ENCODE measurements around the gene BABAM1. TPM values are rescaled to one million over a fixed set of nuclear protein-coding genes. Genes with fewer than 3 reads are reported as not detected.

Gene BABAM1
- total and polyA plus RNA-seq, 9 of the 15 experiments (the other 6 are each of a cell fraction or from before 2014, with no cell fraction given): 14.7 to 160 (median 113) TPM

- TF ChIP-seq, protein P1, sequence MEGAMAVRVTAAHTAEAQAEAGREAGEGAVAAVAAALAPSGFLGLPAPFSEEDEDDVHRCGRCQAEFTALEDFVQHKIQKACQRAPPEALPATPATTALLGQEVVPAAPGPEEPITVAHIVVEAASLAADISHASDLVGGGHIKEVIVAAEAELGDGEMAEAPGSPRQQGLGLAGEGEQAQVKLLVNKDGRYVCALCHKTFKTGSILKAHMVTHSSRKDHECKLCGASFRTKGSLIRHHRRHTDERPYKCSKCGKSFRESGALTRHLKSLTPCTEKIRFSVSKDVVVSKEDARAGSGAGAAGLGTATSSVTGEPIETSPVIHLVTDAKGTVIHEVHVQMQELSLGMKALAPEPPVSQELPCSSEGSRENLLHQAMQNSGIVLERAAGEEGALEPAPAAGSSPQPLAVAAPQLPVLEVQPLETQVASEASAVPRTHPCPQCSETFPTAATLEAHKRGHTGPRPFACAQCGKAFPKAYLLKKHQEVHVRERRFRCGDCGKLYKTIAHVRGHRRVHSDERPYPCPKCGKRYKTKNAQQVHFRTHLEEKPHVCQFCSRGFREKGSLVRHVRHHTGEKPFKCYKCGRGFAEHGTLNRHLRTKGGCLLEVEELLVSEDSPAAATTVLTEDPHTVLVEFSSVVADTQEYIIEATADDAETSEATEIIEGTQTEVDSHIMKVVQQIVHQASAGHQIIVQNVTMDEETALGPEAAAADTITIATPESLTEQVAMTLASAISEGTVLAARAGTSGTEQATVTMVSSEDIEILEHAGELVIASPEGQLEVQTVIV (CRISPR knock-in tag; IDR thresholded peaks at IDR 0.05; ENCODE audit: borderline replicate concordance): no peak
- TF ChIP-seq ZBTB2 (IDR thresholded peaks at IDR 0.05): 0 out of 2 replicates have a peak, but pooled peaks have one; percentile 56
- TF ChIP-seq HDAC6 (IDR thresholded peaks at IDR 0.05; ENCODE audit: low read depth, low read length): no peak
- peak; percentile 67 for TF ChIP-seq POLR3A (IDR thresholded peaks at IDR 0.05; ENCODE audit: borderline replicate concordance, extremely low read depth, insufficient read depth, insufficient read length)
- peak; percentile 82; the same call in 1 of the 2 replicates for TF ChIP-seq ATF7 (IDR thresholded peaks at IDR 0.05)
- no peak for TF ChIP-seq ZNF445 (CRISPR knock-in tag; IDR thresholded peaks at IDR 0.05; ENCODE audit: low read depth)
- TF ChIP-seq ZNF583 (CRISPR knock-in tag; IDR thresholded peaks at IDR 0.05): no peak
- TF ChIP-seq ILF3 (IDR thresholded peaks at IDR 0.05; ENCODE audit: borderline replicate concordance): no peak
- no peak for TF ChIP-seq CREB3 (tag; conservative IDR thresholded peaks at IDR 0.05; ENCODE audit: low read depth)
- 0 out of 2 replicates have a peak, but pooled peaks have one; percentile 9 for TF ChIP-seq SMAD3 (CRISPR knock-in tag; conservative IDR thresholded peaks at IDR 0.05)
- TF ChIP-seq, protein P2, sequence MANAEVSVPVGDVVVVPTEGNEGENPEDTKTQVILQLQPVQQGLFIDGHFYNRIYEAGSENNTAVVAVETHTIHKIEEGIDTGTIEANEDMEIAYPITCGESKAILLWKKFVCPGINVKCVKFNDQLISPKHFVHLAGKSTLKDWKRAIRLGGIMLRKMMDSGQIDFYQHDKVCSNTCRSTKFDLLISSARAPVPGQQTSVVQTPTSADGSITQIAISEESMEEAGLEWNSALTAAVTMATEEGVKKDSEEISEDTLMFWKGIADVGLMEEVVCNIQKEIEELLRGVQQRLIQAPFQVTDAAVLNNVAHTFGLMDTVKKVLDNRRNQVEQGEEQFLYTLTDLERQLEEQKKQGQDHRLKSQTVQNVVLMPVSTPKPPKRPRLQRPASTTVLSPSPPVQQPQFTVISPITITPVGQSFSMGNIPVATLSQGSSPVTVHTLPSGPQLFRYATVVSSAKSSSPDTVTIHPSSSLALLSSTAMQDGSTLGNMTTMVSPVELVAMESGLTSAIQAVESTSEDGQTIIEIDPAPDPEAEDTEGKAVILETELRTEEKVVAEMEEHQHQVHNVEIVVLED (CRISPR knock-in tag; IDR thresholded peaks at IDR 0.05): no peak
- no peak for TF ChIP-seq ZNF133 (CRISPR knock-in tag; IDR thresholded peaks at IDR 0.05)
- no peak for TF ChIP-seq ZNF140 (CRISPR knock-in tag; IDR thresholded peaks at IDR 0.05)
- TF ChIP-seq, protein P3, sequence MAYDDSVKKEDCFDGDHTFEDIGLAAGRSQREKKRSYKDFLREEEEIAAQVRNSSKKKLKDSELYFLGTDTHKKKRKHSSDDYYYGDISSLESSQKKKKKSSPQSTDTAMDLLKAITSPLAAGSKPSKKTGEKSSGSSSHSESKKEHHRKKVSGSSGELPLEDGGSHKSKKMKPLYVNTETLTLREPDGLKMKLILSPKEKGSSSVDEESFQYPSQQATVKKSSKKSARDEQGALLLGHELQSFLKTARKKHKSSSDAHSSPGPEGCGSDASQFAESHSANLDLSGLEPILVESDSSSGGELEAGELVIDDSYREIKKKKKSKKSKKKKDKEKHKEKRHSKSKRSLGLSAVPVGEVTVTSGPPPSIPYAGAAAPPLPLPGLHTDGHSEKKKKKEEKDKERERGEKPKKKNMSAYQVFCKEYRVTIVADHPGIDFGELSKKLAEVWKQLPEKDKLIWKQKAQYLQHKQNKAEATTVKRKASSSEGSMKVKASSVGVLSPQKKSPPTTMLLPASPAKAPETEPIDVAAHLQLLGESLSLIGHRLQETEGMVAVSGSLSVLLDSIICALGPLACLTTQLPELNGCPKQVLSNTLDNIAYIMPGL (CRISPR knock-in tag; IDR thresholded peaks at IDR 0.05): no peak
- TF ChIP-seq CAMTA2 (CRISPR knock-in tag; conservative IDR thresholded peaks at IDR 0.05): no peak
- TF ChIP-seq NCOA6 (IDR thresholded peaks at IDR 0.05): no peak
- no peak for TF ChIP-seq PTRF (tag; IDR thresholded peaks at IDR 0.05)
- no peak for TF ChIP-seq ILK (tag; IDR thresholded peaks at IDR 0.05; ENCODE audit: borderline replicate concordance, low read depth)
These were observed 42.1 kb downstream of the BABAM1 start, which contains the start of gene DDA1 (continued) for GRCh38 chr19:17309198-17309964.

Measured in K562 (cell line).